T-helper 2 cell treated with Interferon-gamma antibody and Interleukin-4, amounts not matched to agents 5 μg/mL and 100 μg/mL, for 36 hours (primary cell): Measurements from ENCODE around the gene CUEDC1.
"Not testable (repeated sequence)": the region's sequence is repeated elsewhere in the genome, so short reads cannot be mapped to it uniquely, and the experiment has no call there.

Experiments used
- DNase-seq: peaks from one replicate; pipeline ENCODE4 v3.0.0; 2021; ENCODE audit warnings: low spot score
- H3K27ac Mint-ChIP-seq: one replicate; pipeline ENCODE4 v1.8.0; 2021; ENCODE audit warnings: mild to moderate bottlenecking, mixed read lengths
- H3K27me3 Mint-ChIP-seq: one replicate; pipeline ENCODE4 v1.8.0; 2021; ENCODE audit warnings: low read depth, mixed read lengths
- H3K36me3 Mint-ChIP-seq: one replicate; pipeline ENCODE4 v1.8.0; 2021; ENCODE audit warnings: low read depth, mixed read lengths
- H3K4me1 Mint-ChIP-seq: one replicate; pipeline ENCODE4 v1.8.0; 2021; ENCODE audit warnings: low read depth, mixed read lengths
- H3K4me3 Mint-ChIP-seq: one replicate; pipeline ENCODE4 v1.8.0; 2022; ENCODE audit warnings: mild to moderate bottlenecking, moderate library complexity, mixed read lengths
- H3K9me3 Mint-ChIP-seq: one replicate; pipeline ENCODE4 v1.8.0; 2021; ENCODE audit warnings: mixed read lengths

Gene CUEDC1

DNA sequence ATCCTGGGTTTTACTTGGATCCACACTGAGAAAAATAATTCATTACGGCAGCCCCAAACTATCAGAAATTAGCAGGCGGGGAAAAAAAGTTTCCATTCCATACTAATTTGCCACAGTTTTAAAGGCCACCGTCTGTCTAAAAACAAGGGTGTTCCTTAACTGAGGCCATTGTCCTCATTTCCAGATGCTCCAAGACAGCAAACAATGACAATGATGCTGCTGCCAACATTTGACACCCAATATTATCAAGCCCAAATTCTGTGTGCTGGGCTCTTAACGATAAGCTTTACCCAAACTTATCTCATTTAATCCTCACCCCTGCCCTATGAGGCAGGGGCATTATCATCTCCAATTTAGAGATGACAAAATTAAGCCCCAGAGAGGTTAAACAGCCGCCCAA lies 26.3 kb downstream of the CUEDC1 start:
- peaks cover 10% of the 10 kb centered on the region for H3K27me3 Mint-ChIP-seq
- H3K36me3 Mint-ChIP-seq = no peaks in the 10 kb centered on the region
- H3K27ac Mint-ChIP-seq = no peak overlapping the region
- no peak for DNase-seq
- H3K9me3 Mint-ChIP-seq = no peaks in the 10 kb centered on the region
- no peak overlapping the region for H3K4me3 Mint-ChIP-seq
- H3K4me1 Mint-ChIP-seq = no peaks in the 10 kb centered on the region

- no peak overlapping the region for H3K4me3 Mint-ChIP-seq
- H3K9me3 Mint-ChIP-seq = no peaks in the 10 kb centered on the region
- no peak overlapping the region for H3K27ac Mint-ChIP-seq
- no peaks in the 10 kb centered on the region for H3K4me1 Mint-ChIP-seq
- H3K27me3 Mint-ChIP-seq = peaks cover 10% of the 10 kb centered on the region
- no peak for DNase-seq
- H3K36me3 Mint-ChIP-seq = no peaks in the 10 kb centered on the region
These were observed 28.0 kb downstream of the CUEDC1 start for GRCh38 chr17:57927048-57927723.

GRCh38 chr17:57926723-57927047 lies 28.5 kb downstream of the CUEDC1 start:
- peaks cover 10% of the 10 kb centered on the region for H3K27me3 Mint-ChIP-seq
- no peak overlapping the region for H3K27ac Mint-ChIP-seq
- H3K4me3 Mint-ChIP-seq = no peak overlapping the region
- no peaks in the 10 kb centered on the region for H3K36me3 Mint-ChIP-seq
- H3K4me1 Mint-ChIP-seq = no peaks in the 10 kb centered on the region
- DNase-seq = no peak
- no peaks in the 10 kb centered on the region for H3K9me3 Mint-ChIP-seq

DNA sequence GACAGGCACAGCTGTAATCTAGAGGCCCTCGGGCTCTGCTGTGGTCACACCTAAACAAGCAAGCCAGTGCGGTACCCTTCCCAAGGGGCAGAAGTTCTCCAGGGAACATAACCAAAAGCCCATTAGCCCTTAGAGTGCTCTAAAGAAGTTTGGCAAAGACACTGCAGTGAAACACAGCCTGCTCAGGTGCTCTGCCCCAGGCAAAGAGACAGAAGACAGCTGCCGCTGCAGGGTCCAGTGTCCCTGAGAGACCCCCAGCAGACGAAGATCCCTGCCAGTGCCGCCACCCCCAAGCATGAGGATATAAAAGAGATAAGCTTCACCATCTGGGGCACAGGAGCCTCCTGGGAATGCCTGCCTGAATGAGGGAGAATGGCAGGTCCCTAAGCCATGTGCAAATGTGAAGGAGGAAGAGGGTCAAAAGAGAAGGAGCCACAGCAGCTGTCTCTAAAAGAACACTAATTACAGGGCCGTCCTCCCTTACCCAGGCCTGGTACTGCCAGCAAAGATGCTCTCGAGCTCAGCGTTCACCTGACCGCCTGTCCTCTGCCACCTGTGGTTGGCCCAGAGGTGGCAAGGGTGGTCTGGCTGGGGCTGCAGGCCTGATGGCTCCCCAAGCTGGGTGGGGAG lies 29.7 kb downstream of the CUEDC1 start:
- Mint-ChIP-seq H3K4me1 (no peaks in the 10 kb centered on the region), H3K4me3 (no peak overlapping the region), H3K27ac (no peak overlapping the region), H3K36me3 (no peaks in the 10 kb centered on the region), H3K27me3 (peaks cover 18% of the 10 kb centered on the region), H3K9me3 (no peaks in the 10 kb centered on the region)
- no peak for DNase-seq

- Mint-ChIP-seq H3K4me3 (no peak overlapping the region), H3K27me3 (peaks cover 20% of the 10 kb centered on the region), H3K9me3 (no peaks in the 10 kb centered on the region), H3K36me3 (no peaks in the 10 kb centered on the region), H3K4me1 (no peaks in the 10 kb centered on the region), H3K27ac (no peak overlapping the region)
- DNase-seq = no peak
These were observed 30.5 kb downstream of the CUEDC1 start for GRCh38 chr17:57924677-57925076.

GRCh38 chr17:57923182-57923872 lies 31.9 kb downstream of the CUEDC1 start:
- H3K4me3 Mint-ChIP-seq = no peak overlapping the region
- H3K36me3 Mint-ChIP-seq = no peaks in the 10 kb centered on the region
- H3K27me3 Mint-ChIP-seq = peaks cover 20% of the 10 kb centered on the region
- H3K27ac Mint-ChIP-seq = no peak overlapping the region
- no peaks in the 10 kb centered on the region for H3K9me3 Mint-ChIP-seq
- no peaks in the 10 kb centered on the region for H3K4me1 Mint-ChIP-seq
- DNase-seq = no peak

- H3K27me3 Mint-ChIP-seq = peaks cover 20% of the 10 kb centered on the region
- H3K4me3 Mint-ChIP-seq, H3K4me1 Mint-ChIP-seq, DNase-seq, H3K9me3 Mint-ChIP-seq, H3K36me3 Mint-ChIP-seq, H3K27ac Mint-ChIP-seq: not testable (repeated sequence)
These were observed 32.5 kb downstream of the CUEDC1 start for GRCh38 chr17:57922745-57923144.

GRCh38 chr17:57920916-57921703 lies 34.1 kb downstream of the CUEDC1 start:
- no peak for DNase-seq
- Mint-ChIP-seq H3K4me1 (no peaks in the 10 kb centered on the region), H3K36me3 (no peaks in the 10 kb centered on the region), H3K27me3 (peaks cover 20% of the 10 kb centered on the region), H3K4me3 (no peak overlapping the region), H3K9me3 (no peaks in the 10 kb centered on the region), H3K27ac (no peak overlapping the region)

GRCh38 chr17:57919918-57920317 lies 35.3 kb downstream of the CUEDC1 start:
- Mint-ChIP-seq H3K27ac (no peak overlapping the region), H3K4me1 (no peaks in the 10 kb centered on the region), H3K4me3 (no peak overlapping the region), H3K27me3 (peaks cover 20% of the 10 kb centered on the region), H3K36me3 (no peaks in the 10 kb centered on the region), H3K9me3 (no peaks in the 10 kb centered on the region)
- no peak for DNase-seq

DNA sequence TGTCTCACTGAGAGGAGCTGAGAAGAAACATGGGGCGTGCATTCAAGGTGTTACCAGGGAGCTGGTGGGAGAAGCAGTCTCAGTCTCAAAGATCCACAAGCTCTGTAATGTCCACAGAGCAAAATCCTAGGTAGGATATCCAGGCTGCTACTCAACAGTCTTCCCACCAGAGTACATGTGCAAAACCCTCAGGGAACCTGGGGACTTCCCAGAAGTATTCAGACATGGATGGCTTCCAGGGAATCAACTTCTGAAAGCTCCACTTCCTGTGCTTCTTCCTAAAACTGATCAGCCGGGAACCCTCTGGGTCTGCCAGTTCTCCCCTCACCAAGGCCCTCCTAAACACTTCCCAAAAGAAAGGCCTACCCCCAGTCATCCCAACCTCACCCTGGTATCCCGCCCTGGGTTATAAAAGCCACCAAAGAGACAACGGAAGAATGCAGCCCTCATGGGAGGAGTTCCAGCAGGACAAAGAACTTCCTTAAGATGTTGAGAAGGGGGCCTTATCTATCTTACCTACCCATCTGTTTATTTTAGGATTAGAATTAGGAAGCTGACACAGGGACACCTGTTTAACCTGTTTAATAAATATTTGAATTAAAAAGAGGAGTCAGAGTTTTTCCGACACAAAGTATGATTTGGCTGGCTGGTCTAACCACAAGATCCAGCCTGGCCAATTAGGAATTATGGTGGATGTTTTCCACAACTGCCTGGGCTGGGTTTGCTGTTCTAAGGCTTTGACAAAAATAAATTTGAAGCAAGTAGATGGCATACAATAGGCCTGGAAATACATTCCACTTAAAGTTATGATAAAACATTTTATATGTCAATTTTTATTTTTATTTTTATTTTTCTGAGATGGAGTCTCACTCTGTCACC lies 37.0 kb downstream of the CUEDC1 start:
- Mint-ChIP-seq H3K9me3 (no peaks in the 10 kb centered on the region), H3K4me3 (no peak overlapping the region), H3K4me1 (no peaks in the 10 kb centered on the region), H3K27me3 (peaks cover 18% of the 10 kb centered on the region), H3K27ac (no peak overlapping the region), H3K36me3 (no peaks in the 10 kb centered on the region)
- no peak for DNase-seq

DNA sequence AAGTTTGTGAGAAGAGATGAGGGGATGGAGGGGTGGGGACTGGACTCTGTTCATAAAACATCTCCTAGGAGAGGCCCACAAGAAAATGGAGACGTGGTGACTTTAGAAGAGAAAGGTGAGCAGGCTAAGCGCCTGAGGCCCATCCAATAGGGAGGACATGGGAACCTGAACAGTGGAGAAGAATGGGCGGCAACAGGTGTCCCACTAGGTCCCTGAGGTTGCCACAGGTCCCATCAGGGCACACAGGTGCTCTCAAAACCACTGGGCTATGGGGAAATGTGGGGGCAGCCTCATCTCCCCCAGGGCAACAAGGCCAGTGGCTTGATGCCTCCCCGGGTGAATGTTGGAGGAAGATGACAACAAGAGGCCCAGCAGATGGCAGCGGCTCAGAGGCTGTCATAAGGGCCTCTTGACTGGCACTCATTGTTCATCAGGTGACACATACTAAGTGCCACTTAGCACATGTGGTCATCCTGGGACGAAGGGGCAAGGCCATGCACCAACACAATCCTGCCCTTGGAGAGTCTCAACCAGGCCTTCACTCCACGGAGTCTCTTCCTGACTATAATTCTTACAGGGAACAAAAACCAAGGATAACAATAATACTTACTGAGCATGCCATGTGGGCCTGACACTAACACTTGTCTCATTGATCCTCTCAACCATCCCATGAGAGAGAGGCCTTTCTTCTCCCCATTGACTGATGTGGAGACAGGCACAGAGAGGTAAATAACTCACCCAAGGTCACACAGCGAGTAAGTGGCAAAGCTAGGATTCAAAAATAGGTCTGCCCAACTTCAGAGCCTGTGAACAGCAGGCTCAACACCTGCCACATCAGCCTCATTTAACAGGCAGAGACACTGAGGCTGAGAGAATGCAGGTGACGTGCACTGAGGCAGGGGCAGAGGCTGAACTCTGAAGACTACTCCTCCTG lies 38.0 kb downstream of the CUEDC1 start:
- Mint-ChIP-seq H3K4me1 (no peaks in the 10 kb centered on the region), H3K36me3 (no peaks in the 10 kb centered on the region), H3K27me3 (peaks cover 14% of the 10 kb centered on the region), H3K4me3 (no peak overlapping the region), H3K9me3 (no peaks in the 10 kb centered on the region), H3K27ac (no peak overlapping the region)
- no peak for DNase-seq

DNA sequence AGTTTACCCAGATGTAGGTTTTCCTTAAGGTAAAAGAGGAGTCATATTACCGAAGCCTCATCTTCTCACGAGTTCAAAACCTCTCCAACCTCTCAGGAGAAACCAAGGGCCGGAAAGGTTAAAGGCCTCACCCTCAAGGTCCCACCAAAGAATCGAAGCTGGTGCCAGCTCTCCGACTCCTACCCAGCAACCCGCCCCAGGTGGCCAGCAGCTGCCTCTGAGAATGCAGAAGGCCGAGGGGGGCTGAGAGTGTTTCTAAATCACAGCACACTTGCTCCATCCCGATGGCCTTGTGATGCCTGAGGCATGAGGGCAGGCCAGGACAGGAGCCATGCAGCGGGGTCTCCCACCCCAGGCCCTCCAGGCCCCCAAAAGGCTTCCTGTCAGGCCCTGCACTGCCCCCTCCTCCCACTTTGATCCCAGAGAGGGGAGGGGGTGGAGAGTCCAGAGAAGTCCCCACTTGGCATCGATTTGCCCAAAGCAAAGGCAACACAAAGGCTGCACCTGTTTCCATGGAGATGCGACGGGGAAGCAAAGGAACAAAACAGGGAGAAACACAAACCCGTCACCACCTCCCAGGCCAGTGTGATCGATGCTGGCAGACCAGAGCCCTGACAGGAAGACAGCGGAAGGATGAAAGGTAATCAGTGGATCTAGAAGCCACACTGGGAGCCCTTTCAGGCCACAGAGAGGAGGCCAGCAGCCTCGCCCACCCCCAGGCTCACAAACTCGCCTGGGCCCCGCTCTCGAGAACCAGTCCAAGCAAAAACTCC lies 39.0 kb downstream of the CUEDC1 start:
- no peaks in the 10 kb centered on the region for H3K9me3 Mint-ChIP-seq
- no peak for DNase-seq
- H3K36me3 Mint-ChIP-seq = no peaks in the 10 kb centered on the region
- H3K4me1 Mint-ChIP-seq = no peaks in the 10 kb centered on the region
- no peak overlapping the region for H3K27ac Mint-ChIP-seq
- peaks cover 6% of the 10 kb centered on the region for H3K27me3 Mint-ChIP-seq
- H3K4me3 Mint-ChIP-seq = no peak overlapping the region
